Measurements from ENCODE around the gene ETV3L. TPM values are rescaled to one million over a fixed set of nuclear protein-coding genes. Genes with fewer than 3 reads are reported as not detected.
A peak's percentile ranks its signal among the peaks of the same experiment; 100 is the strongest.

Gene ETV3L
- total RNA-seq, 1 experiment from 2014 or later, result not detected

DNA sequence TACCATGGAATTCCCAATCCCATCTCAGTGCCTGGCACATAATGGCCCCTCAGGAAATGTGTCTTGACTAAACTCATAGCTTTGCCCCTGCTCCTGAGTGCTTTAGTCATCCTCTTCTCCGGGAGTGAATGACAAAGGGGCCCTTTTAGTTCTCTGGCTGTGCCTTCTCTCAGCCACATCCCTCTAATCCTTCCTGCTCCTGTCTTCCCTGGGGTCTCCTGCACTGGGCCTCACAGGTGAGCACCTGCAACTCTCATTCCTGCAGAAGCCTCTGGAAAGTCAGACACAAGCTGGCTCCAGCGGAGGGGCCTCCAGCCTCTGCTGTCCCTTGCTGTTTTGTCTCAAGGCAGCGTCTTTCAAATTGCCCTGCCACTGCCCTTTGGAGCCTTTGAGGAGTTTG is 14.0 kb upstream of the ETV3L start:
- no peak for ATAC-seq
- no TSS peak for BruUV-seq (replicated peaks)
- H3K36me3 ChIP-seq (ENCODE audit: control insufficient read depth, insufficient read depth, low read length), result no peaks in the 10 kb centered on the region
- no peak overlapping the region for H3K4me3 ChIP-seq (ENCODE audit: low read depth in 2 of 2, low read length in 2 of 2)
- intact Hi-C loops (cut with micrococcal nuclease; ENCODE audit: unreplicated experiment) (no loop called here), in situ Hi-C loops (cut with HindIII; ENCODE audit: low pct_unique_long_range_greater_than_20kb, low sequenced_read_pairs) (no loop called here)
- ChIA-PET POLR2A (no interaction called here), CTCF (no interaction called here)
- no peaks in the 10 kb centered on the region for H3K27me3 ChIP-seq (ENCODE audit: control insufficient read depth, insufficient read depth, low read length)
- no peaks in the 10 kb centered on the region for H3K4me1 ChIP-seq (ENCODE audit: control insufficient read depth, insufficient read depth, low read length)
- H3K9me3 ChIP-seq (ENCODE audit: control insufficient read depth, insufficient read depth, low read depth, low read length), result no peaks in the 10 kb centered on the region
- no peak overlapping the region for H3K27ac ChIP-seq (ENCODE audit: low read length)
- DNase-seq (ENCODE audit: low read depth, low spot score), result no peak
- TF ChIP-seq TCF7L2 (IDR thresholded peaks at IDR 0.05; ENCODE audit: low read depth, low read length) (no peak), SIN3A (IDR thresholded peaks at IDR 0.05; ENCODE audit: borderline replicate concordance, insufficient read depth, low read depth, low read length) (no peak), POLR2AphosphoS5 (IDR thresholded peaks at IDR 0.05; ENCODE audit: low read depth, low read length) (no peak)
- TF ChIP-seq, protein P1, sequence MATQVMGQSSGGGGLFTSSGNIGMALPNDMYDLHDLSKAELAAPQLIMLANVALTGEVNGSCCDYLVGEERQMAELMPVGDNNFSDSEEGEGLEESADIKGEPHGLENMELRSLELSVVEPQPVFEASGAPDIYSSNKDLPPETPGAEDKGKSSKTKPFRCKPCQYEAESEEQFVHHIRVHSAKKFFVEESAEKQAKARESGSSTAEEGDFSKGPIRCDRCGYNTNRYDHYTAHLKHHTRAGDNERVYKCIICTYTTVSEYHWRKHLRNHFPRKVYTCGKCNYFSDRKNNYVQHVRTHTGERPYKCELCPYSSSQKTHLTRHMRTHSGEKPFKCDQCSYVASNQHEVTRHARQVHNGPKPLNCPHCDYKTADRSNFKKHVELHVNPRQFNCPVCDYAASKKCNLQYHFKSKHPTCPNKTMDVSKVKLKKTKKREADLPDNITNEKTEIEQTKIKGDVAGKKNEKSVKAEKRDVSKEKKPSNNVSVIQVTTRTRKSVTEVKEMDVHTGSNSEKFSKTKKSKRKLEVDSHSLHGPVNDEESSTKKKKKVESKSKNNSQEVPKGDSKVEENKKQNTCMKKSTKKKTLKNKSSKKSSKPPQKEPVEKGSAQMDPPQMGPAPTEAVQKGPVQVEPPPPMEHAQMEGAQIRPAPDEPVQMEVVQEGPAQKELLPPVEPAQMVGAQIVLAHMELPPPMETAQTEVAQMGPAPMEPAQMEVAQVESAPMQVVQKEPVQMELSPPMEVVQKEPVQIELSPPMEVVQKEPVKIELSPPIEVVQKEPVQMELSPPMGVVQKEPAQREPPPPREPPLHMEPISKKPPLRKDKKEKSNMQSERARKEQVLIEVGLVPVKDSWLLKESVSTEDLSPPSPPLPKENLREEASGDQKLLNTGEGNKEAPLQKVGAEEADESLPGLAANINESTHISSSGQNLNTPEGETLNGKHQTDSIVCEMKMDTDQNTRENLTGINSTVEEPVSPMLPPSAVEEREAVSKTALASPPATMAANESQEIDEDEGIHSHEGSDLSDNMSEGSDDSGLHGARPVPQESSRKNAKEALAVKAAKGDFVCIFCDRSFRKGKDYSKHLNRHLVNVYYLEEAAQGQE (IDR thresholded peaks at IDR 0.05; ENCODE audit: insufficient read depth in 1 of 2, low read depth in 2 of 2, low read length in 1 of 2), result no peak
- TF ChIP-seq, protein P2, sequence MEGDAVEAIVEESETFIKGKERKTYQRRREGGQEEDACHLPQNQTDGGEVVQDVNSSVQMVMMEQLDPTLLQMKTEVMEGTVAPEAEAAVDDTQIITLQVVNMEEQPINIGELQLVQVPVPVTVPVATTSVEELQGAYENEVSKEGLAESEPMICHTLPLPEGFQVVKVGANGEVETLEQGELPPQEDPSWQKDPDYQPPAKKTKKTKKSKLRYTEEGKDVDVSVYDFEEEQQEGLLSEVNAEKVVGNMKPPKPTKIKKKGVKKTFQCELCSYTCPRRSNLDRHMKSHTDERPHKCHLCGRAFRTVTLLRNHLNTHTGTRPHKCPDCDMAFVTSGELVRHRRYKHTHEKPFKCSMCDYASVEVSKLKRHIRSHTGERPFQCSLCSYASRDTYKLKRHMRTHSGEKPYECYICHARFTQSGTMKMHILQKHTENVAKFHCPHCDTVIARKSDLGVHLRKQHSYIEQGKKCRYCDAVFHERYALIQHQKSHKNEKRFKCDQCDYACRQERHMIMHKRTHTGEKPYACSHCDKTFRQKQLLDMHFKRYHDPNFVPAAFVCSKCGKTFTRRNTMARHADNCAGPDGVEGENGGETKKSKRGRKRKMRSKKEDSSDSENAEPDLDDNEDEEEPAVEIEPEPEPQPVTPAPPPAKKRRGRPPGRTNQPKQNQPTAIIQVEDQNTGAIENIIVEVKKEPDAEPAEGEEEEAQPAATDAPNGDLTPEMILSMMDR (IDR thresholded peaks at IDR 0.05), result no peak

DNA sequence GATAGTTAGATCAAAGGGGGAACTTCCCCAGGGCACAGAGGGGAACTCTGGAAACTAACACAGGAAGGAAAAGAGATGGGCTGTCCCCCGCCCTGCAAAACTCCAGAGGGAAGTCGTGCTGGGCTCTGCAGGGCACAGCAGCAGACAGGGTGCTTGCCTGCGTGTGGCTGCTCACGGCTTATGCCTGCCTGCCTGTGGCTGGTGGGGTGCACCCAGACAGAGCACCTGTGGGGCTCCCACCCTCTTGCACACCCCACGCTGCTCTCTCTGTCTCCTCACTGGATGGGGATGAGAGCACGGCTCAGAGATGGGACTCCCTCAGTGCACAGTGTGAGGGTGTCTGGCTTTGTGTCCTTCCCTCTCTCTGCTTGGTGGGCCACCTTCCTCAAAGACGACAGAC is 13.5 kb upstream of the ETV3L start:
- ChIA-PET CTCF (no interaction called here), POLR2A (no interaction called here)
- H3K27ac ChIP-seq (ENCODE audit: low read length), result no peak overlapping the region
- H3K4me3 ChIP-seq (ENCODE audit: low read depth in 2 of 2, low read length in 2 of 2), result no peak overlapping the region
- in situ Hi-C loops (cut with HindIII; ENCODE audit: low pct_unique_long_range_greater_than_20kb, low sequenced_read_pairs) (no loop called here), intact Hi-C loops (cut with micrococcal nuclease; ENCODE audit: unreplicated experiment) (no loop called here)
- H3K36me3 ChIP-seq (ENCODE audit: control insufficient read depth, insufficient read depth, low read length), result no peaks in the 10 kb centered on the region
- no peaks in the 10 kb centered on the region for H3K4me1 ChIP-seq (ENCODE audit: control insufficient read depth, insufficient read depth, low read length)
- H3K9me3 ChIP-seq (ENCODE audit: control insufficient read depth, insufficient read depth, low read depth, low read length), result no peaks in the 10 kb centered on the region
- peak; percentile 14; the same call in 1 of the 2 replicates for ATAC-seq
- no peak for DNase-seq (ENCODE audit: low read depth, low spot score)
- BruUV-seq (replicated peaks), result no TSS peak
- TF ChIP-seq TCF7L2 (IDR thresholded peaks at IDR 0.05; ENCODE audit: low read depth, low read length), result no peak
- H3K27me3 ChIP-seq (ENCODE audit: control insufficient read depth, insufficient read depth, low read length), result no peaks in the 10 kb centered on the region

DNA sequence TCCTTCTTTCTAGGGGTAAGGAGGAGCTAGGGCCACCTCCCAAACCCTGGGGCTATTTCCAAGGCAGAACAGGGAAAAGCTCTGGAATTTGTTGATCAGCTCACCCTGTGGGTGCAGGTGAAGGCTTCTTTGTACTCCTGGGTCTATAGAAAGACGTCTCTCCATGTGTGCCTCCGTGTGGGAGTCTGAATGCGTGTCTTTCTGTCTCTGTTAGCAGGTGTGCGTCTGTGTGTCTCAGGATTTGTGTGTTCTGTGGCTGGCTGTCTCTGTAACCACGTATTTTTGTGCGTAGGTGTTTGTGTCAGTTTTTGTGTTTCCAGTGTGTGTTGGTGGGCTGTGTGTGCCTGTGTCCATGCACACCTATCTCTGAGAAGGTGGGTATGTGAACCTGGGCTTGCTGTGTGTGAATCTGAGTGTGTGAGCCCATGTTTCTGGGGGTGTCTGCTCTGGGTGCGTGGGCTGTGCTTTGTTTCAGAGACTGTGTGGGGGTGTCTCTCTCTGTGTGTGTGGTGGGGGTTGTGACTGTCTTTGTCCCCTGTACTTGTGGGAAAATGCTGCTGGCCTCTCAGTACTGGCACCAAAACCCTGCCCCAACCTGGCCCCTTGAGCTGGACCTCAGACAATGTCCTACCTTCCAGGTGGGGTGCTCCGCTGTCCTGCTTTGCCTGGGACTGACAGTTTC is 12.7 kb upstream of the ETV3L start:
- in situ Hi-C loops (cut with HindIII; ENCODE audit: low pct_unique_long_range_greater_than_20kb, low sequenced_read_pairs), result no loop called here
- TF ChIP-seq, protein P1 (IDR thresholded peaks at IDR 0.05; ENCODE audit: insufficient read depth in 1 of 2, low read depth in 2 of 2, low read length in 1 of 2), result no peak
- TF ChIP-seq, protein P2 (IDR thresholded peaks at IDR 0.05), result no peak
- TF ChIP-seq TCF7L2 (IDR thresholded peaks at IDR 0.05; ENCODE audit: low read depth, low read length) (no peak), POLR2AphosphoS5 (IDR thresholded peaks at IDR 0.05; ENCODE audit: low read depth, low read length) (no peak), SIN3A (IDR thresholded peaks at IDR 0.05; ENCODE audit: borderline replicate concordance, insufficient read depth, low read depth, low read length) (no peak)
- no TSS peak for BruUV-seq (replicated peaks)
- H3K4me1 ChIP-seq (ENCODE audit: control insufficient read depth, insufficient read depth, low read length), result no peaks in the 10 kb centered on the region
- DNase-seq (ENCODE audit: low read depth, low spot score), result no peak
- ChIA-PET CTCF (no interaction called here), POLR2A (no interaction called here)
- no peak overlapping the region for H3K27ac ChIP-seq (ENCODE audit: low read length)
- ATAC-seq, result no peak; the same call in 1 of the 2 replicates
- intact Hi-C loops (cut with micrococcal nuclease; ENCODE audit: unreplicated experiment), result no loop called here
- H3K36me3 ChIP-seq (ENCODE audit: control insufficient read depth, insufficient read depth, low read length), result no peaks in the 10 kb centered on the region
- no peaks in the 10 kb centered on the region for H3K27me3 ChIP-seq (ENCODE audit: control insufficient read depth, insufficient read depth, low read length)
- H3K4me3 ChIP-seq (ENCODE audit: low read depth in 2 of 2, low read length in 2 of 2), result no peak overlapping the region
- H3K9me3 ChIP-seq (ENCODE audit: control insufficient read depth, insufficient read depth, low read depth, low read length), result no peaks in the 10 kb centered on the region
